Endometrial microvascular endothelial cells (primary cell): ENCODE results near the gene SCLT1. TPM values are rescaled to one million over a fixed set of nuclear protein-coding genes. Genes with fewer than 3 reads are reported as not detected.
"Not testable (repeated sequence)": the region's sequence is repeated elsewhere in the genome, so short reads cannot be mapped to it uniquely, and the experiment has no call there.

Experiments
- in situ Hi-C: cut with HindIII; loops from 2 replicates; pipeline ENCODE4 v1.10.0; 2017; ENCODE audit warnings: low sequenced_read_pairs, low pct_unique_long_range_greater_than_20kb; ENCODE audit errors: inconsistent ontology term
- total RNA-seq: library from RNA; depleted of rRNA; stranded (reverse); fragments of >200 nt; gene quantifications from one replicate; pipeline ENCODE4 v1.2.3, GENCODE V29; 2015; ENCODE audit errors: inconsistent ontology term

SCLT1 gene
- total RNA-seq, 1 donor from 2014 or later = 13.7 TPM

DNA sequence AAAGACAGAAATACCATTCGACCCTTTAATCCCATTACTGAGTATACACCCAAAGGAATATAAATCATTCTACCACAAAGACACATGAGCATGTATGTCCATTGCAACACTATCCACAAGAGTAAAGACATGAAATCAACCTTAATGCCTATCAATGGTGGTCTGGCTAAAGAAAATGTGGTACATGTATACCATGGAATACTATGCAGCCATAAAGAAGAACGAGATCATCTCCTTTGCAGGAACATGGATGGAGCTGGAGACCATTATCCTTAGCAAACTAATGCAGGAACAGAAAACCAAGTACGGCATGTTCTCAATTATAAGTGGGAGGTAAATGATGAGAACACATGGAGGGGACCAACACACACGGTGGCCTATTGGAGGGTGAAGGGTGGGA lies 7.9 kb downstream of the SCLT1 start:
- in situ Hi-C loops = no loop called here

DNA sequence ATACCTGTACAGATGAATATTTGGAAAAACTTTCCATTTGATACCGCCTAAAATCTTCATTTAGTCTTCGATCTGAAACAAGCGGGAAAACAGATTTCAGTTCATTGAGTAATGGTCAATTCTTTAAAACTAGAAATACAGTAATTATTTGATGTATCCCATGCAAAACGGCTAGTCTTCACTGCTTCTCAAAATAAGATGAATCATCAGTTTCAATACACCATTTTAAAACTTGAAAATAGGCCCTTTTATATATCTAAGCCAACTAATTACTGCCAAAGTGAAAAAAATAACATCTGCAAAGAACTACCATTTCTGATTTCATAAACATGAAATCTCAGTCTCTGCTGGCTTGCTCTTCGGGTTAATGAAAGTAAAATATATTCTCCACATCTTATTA lies 11.0 kb downstream of the SCLT1 start:
- in situ Hi-C loops = no loop called here

DNA sequence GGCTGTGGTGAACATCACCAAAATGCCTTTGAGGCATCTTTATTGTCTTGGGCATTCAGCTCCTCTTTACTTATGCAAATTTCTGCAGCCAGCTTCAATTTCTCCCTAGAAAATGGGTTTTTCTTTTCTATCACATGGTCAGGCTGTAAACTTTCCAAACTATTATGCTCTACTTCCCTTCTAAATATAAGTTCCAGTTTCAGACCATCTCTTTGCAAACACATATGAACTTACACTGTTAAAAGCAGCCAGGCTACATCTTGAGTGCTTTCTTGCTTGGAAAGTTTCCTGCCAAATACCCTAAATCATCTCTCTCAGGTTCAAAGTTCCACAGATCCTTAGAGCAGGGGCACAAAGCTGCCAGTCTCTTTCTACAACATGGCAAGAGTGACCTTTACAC lies 13.2 kb downstream of the SCLT1 start:
- in situ Hi-C loops = no loop called here

DNA sequence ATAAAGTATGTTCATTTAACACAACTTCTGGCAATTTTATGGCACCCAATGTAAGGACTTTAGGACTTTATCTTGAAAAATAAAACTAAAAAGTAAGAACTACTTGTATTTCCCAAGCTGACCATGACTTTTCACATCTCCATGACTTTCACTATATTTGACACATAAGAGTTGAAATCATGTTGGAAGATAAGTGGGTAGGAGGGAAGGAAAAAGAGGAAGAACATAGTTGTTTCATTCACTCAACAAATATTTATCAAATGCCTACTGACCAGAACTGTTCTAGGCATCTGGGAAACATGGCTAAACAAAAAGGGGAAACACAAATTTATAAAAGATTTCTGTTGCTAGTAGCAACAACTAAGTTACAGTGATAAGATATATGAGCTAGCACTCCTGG lies 16.0 kb downstream of the SCLT1 start:
- in situ Hi-C loops = no loop called here

DNA sequence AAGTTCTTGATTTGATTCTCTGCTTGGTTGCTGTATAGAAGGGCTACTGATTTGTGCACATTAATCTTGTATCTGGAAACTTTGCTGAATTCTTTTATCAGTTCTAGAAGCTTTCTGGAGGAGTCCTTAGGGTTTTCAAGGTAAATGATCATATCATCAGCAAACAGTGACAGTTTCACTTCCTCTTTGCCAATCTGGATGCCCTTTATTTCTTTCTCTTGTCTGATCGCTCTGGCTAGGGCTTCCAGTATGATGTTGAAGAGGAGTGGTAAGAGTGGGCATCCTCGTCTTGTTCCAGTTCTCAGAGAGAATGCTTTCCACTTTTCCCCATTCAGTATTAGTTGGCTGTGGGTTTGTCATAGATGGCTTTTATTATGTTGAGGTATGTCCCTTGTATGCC lies 23.8 kb downstream of the SCLT1 start:
- in situ Hi-C loops = not testable (repeated sequence)

DNA sequence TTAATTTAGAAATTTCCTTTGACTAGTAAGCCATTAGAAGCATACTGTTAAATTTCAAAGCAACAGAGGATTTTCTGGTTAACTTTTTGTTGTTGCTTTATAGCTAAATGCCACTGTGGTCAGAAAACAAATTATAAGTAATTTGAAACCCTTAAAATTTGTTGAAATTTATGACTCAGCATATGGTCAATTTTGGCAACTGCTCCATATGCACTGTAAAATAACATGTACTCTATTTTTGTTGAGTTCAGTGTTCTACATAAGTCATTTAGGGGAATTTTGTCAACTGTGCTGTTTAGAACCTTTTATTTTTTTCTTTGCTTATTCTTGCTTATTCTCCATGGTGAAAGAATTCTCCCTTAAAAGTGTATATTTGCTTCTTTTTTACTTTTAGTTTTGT lies 28.6 kb downstream of the SCLT1 start:
- in situ Hi-C loops = no loop called here

DNA sequence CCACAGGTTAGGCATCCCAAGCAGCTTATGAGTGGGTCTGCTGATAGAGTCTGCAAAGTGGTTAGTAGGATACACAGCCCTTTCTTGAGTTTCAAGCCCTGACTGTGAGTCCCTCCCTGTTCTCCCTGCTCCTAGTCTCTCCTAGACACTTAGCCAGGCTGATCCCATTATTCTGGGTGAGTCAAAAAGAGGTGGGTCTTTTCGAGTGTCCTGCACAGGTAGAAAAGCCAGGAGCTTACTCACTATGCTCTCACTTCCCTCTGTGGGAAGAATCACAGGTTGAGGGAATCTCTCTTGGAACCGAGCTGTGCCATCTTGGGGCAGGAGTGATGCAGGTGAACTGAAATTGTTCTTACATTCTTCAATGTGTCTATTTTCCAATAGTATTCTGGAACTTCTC lies 29.7 kb downstream of the SCLT1 start:
- in situ Hi-C loops = no loop called here

DNA sequence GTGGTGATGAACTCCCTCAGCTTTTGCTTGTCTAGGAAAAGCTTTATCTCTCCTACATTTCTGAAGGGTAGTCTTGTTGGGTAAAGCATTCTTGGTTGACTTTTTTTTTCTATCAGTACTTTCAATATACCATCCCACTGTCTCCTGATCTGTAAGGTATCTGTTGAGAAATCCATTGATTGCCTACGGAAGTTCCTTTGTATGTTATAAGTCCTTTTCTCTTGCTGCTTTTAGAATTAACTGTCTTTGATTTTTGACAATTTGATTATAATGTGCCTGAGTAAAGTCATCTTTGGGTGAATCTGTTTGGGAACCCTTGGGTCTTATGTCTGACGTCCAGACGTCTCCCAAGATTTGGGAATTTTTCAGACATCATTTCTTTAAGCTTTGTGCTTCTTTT lies 30.8 kb downstream of the SCLT1 start:
- in situ Hi-C loops = no loop called here

DNA sequence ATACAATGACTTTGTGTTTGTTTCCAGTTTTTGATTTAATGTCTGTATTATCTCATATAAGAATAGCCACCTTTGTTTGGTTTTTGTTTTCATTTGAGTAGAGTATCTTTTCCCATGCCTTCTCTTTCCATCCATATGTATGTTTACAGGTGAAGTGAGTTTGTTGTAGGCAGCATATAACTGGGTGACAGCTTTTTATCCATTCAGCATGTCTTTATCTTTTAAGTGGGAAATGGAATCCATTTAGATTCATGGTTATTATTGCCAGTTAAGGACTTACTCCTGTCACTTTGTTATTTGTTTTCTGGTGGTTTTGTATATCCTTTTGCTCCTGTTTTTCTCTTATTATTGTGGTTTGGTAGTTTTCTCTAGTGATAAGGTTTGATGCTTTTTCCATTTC lies 34.3 kb downstream of the SCLT1 start:
- in situ Hi-C loops = no loop called here

DNA sequence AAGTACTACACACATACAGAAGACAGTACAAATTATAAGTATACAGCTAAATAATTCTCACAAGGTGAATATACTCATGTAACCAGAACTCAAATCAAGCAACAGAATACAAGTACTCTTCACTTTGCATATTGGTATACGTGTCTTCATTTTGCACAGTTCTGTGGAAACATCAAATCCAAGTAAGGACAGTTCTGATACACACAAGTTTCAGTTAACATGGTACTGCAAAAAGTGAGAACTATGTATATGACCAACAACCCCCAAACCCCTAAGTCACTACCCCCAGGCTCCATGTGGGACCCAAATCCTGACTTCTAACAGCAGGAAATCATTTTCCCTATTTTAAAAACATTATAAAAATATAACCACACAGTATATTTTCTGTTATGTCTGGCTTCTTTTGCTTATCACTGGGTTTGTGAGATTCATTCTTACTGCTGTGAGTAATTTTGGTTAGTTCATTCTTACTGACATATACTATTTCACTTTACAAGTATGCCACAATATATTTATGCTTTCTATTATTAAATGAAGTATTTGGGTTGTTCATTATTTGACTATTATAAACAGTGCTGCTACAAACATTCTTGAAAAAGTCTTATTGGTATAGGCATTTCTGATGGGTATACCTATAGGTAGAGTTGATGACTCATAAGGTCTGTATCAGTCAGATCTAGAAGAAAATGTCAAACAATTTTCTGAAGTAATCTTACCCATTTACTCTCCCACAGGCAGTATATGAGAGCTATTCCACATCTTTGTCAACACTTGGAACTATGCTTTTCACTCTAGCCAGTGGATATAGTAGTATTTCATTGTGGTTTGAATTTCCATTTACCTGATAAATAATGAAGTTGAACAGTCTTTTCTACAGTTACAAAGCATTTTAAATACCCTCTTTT lies 47.0 kb downstream of the SCLT1 start:
- in situ Hi-C loops = no loop called here

DNA sequence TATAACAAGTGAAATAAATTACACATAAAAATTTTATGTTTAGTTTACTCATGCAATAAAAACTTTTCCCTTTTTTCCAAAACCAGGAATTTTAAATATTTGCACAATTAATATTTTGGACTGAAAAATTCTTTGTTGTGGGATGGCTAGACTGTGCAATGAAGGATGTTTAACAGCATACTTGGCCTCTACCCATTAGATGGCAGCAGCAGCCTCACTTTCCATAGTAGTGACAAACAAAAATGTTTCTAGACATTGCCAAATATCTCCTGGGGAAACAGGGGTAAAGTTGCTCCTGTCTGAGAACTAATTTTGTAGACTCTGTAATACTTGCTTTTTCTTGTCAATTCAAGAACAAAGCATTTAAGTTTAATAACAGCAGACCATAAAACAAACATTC lies 49.8 kb downstream of the SCLT1 start:
- in situ Hi-C loops = no loop called here

DNA sequence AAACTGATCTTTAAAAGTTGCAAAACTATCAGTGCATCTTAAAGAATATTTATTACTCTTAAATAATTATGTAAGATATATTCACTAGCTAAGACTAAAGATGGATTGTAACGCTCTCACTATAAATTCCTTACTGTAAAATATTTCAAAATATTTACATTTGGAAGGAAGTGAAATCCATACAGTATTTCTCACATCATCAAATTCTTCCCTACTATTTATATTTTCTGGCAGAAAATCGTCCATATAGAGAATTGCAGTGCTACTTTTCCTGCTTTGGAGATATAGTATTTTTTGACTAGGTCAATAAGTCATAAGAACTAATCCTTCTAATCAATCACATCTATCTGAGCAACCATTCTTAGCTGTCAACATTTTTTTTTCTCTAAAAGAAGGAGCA lies 52.9 kb downstream of the SCLT1 start:
- in situ Hi-C loops = no loop called here

DNA sequence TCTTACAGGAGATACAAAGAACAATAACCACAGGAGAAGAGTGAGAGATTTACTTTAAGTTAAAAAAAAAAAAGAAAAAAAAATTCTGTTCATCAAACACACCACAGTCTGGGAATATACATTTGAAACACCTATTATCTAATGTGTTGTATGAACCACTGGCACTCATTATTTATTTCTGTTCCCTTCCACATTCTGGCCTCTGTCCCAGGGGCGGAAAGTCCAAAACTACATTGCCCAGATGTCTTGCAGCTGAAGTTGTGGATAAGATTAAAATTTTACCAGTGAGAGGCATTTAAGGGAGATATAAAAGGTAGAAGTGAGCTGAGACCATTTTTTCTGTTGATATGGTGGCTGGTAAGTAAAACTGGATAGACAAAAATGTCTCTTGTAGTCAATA lies 56.2 kb downstream of the SCLT1 start:
- in situ Hi-C loops = no loop called here

DNA sequence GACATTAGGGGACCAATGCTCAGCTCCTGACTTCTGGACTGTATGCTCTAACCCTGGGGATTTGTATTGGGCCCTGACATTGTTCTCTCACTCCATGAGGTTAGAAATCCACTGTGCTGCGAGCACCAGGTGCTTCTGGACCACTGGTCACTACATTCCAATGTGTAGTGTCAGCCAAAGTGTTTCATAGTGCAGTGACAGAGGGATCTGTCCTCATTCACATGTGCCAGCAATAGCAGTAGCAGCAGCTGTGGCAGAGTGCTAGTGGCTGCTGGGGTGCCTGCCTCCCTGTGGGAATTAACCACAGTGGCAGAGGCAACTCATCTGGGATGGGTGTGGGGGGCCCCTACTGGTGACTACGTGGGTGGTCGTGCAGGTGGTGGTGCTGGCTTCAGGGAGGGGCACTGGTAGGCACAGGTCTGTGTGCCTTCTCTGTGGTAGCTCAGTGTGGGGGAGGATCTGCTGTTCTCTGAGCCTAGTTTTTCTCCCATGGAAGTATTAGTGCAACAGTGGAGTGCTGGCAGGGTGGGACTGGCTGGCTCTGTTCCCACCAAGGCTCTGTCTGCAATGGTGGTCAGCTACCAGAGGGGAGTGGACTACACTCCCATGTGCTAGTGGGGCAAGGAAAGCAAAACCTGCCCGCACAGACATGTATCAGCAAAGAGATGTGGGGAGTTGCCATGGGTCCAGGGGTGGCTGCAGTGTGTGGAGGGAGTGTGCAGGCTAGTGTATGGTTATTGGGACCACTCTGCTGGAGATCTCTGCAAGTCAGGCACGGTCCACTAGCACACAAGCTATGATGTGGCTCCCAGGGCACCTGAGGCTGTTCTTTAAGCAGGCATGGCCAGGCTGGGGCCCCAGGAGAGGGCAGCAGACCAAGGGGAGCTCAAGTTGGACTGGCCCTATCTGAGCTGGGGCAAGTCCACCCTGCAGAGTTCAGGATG lies 78.5 kb downstream of the SCLT1 start:
- in situ Hi-C loops = no loop called here

DNA sequence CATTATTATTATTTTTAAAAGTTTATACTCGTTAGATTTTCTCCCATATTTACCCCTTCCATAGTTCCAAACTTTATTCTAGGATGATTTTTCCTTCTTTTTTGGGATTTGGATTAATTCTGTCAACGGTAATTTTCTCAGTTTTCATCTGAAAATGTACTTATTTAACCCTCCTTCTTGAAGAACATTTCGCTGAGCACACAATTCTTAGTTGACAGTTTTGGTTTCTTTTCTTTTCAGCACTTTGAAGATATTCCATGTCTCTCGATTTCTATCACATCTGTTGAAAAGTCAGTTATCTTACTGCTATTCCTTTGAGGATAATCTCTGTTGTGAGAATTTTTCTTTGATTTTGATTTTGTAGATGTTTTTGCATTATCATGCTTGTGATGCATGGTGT lies 85.2 kb downstream of the SCLT1 start:
- in situ Hi-C loops = no loop called here

DNA sequence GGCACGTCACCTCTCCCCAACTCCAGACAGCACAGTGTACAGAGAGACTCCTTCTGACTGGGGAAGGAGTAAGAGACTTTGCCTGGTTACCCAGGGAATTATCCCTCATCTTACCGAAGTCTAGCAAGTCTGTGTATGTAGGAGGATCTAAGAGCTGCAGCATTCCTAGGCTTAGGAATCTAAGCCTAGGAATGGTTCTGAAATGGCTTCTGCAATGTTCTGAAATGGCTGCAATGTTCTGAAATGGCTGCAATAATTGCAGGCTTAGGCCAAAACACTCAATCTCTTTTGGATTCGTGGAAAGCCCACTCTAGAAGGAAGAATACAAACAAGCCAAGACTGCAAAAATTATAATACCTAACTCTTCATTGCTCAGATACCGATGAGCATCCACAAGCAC lies 106.4 kb downstream of the SCLT1 start:
- in situ Hi-C loops = no loop called here

DNA sequence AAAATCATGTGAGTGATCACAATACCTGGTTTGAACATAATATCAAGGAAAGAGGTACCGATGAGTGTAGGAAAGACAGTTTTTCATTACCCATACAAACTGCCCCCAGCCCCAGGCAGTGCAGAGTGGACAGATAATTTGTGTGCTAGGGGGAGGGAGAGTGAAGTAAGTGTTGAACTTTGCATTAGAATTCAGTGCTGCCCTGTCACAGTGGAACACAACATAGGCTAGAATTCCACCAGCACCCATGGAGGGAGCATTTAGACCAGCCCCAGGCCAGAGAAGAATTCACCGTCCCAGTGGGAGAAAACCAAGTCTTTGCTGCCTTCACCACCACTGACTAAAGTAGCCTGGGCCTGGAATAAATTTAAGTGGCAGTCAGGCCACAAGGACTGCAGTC lies 107.3 kb downstream of the SCLT1 start:
- in situ Hi-C loops = no loop called here

DNA sequence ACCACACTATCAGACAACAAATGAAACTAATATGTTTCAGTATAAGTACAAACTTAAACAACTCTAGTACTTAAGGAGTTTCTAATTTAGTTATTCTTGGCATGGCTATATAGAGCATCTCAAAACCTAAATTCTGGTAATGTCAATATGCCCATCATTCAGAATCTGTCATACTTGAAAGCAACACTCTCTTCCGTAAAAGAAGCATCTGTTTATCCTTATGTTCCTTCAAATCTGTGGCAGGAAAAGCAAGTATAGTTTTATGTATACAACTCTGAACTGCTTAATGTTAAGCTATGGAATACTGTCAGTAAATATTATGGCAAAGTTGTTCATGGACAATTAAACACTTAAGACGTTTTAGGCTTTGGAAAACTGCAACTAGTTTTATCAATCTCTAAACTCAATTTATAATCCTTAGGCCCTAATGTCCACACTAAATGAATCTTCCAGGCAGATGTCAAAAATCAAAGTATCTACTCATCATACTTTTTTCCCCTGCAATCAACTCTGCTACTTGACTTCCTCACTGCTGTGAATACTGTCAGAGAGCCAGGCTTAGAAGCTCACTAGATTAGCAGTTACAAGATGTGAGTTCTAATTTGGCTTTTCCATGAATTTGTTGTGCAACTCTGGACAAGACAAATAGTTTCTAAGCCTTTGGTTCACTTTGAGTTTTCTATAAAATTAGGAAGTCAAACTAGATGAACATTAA lies 109.4 kb downstream of the SCLT1 start:
- in situ Hi-C loops = no loop called here

DNA sequence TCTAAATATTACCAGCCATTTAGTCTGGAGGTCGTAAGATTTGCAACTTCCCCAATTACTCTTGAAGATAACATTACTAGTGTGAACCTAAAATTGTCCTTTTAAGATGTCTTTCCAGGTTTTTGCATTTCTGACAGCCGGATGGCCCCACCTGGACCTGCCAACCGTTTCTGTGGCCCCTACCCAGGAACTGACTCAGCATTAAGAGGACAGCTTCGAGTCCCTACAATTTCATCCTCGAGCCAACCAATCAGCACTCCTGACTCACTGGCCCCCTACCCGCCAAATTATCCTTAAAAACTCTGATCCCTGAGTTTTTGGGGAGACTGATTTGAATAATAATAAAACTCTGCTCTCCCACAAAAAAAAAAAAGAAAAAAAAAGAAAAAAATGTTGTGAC lies 112.0 kb downstream of the SCLT1 start:
- in situ Hi-C loops = no loop called here
